ENCODE data around the gene GSTP1. TPM values are rescaled to one million over a fixed set of nuclear protein-coding genes. Genes with fewer than 3 reads are reported as not detected.
A peak's percentile ranks its signal among the peaks of the same experiment; 100 is the strongest.
"Not testable (repeated sequence)": the region's sequence is repeated elsewhere in the genome, so short reads cannot be mapped to it uniquely, and the experiment has no call there.

The GSTP1 gene
- total RNA-seq, 1 donor from 2014 or later, result 361 TPM

DNA sequence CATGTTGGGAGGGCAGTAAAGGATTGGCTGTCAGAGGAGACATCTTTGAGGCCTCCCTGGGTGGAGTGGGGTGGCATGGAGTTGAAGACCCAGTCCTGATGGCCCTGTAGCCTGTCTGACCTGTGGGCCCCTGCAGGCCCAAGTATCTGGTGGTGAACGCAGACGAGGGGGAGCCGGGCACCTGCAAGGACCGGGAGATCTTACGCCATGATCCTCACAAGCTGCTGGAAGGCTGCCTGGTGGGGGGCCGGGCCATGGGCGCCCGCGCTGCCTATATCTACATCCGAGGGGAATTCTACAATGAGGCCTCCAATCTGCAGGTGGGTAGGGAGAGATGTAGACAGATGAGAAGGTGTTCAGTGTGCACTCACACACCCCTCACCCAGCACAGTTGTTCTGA, 25.7 kb downstream of the GSTP1 start:
- ATAC-seq (ENCODE audit: poor library complexity), result no peak
- intact Hi-C loops (cut with DNase I), result no loop called here
- DNase-seq, result no peak

DNA sequence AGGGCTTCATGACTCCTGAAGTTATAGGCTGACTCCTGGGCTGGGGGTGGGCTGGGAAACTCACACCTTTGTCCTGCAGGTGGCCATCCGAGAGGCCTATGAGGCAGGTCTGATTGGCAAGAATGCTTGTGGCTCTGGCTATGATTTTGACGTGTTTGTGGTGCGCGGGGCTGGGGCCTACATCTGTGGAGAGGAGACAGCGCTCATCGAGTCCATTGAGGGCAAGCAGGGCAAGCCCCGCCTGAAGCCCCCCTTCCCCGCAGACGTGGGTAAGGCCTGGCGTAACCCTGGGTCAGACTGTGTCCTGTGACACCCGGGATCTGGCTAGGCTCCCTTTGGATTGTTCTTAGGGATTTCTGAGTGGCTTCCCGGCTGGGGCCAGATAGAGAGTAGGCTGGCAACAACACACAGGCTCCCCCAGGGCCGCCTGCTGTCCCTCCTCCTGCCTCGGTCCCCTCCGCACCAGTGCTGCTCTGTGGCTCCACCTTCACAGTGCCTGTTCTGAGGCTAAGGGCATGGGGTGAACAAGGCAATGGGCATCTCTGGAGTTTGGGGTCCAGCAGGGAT, 26.8 kb downstream of the GSTP1 start:
- ATAC-seq (ENCODE audit: poor library complexity), result no peak
- intact Hi-C loops (cut with DNase I), result no loop called here
- DNase-seq, result no peak

DNA sequence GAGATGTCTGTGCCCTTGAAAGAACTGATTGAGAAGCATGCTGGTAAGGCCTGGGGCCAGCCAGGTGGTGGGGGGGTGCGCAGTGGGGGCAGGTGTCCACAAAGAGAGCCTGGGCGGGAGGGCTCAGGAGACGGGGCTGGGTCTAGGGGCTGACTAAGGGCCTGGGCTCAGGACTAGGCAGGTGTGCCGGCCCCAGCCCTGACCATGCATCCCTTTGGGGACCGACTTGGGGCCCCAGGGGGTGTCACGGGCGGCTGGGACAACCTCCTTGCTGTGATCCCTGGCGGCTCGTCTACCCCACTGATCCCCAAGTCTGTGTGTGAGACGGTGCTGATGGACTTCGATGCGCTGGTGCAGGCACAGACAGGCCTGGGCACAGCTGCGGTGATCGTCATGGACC, 27.6 kb downstream of the GSTP1 start:
- DNase-seq, result no peak
- ATAC-seq (ENCODE audit: poor library complexity), result no peak
- intact Hi-C loops (cut with DNase I), result no loop called here

DNA sequence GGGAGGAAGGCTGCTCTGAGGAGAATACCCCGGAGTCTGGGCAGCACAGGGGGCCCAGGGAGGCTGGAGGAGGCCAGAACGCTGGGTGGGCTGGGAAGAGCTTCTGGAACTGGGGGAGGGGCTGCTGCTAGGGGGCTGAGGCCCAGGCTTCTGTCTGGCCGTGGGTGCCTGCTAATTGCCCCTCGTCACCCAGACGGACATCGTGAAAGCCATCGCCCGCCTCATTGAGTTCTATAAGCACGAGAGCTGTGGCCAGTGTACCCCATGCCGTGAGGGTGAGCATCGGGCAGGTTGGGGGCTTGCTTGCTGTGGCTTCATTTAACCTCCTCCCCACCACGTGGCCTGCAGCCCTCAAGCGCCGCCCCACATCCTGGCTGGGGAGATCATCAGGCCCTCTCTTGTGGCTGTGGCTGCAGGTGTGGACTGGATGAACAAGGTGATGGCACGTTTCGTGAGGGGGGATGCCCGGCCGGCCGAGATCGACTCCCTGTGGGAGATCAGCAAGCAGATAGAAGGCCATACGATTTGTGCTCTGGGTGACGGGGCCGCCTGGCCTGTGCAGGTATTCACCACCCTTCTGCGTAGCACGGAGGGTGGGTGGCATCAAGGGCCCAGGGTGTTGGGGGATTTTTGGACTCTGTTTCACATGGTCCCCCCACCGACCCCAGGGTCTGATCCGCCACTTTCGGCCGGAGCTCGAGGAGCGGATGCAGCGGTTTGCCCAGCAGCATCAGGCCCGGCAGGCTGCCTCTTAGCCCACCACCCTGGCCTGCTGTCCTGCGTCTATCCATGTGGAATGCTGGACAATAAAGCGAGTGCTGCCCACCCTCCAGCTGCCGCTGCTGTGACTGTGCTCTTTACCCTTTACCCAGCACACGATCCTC, 28.3 kb downstream of the GSTP1 start:
- intact Hi-C loops (cut with DNase I), result no loop called here
- no peak for DNase-seq
- ATAC-seq (ENCODE audit: poor library complexity), result no peak

DNA sequence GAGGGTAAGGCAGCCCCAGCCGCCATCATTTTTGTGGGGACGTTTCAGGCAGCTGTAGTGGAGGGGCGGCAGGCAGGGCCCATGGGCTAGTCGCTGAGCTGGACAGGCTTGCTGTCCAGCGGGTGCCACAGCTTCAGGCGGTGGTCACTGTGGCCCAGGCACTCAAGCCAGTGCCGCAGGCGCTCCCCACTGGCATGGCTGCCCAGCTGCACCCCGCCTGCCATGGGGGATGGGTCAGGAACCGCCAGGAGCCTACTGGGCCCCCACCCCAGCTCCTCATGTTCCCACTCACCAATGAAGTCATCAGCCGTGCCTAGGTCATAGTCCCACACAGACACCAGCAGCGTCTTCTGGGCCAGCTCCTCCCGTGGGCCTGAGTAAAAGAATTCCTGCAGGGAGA, 29.1 kb downstream of the GSTP1 start:
- intact Hi-C loops (cut with DNase I), result no loop called here
- DNase-seq, result no peak
- ATAC-seq (ENCODE audit: poor library complexity), result no peak

DNA sequence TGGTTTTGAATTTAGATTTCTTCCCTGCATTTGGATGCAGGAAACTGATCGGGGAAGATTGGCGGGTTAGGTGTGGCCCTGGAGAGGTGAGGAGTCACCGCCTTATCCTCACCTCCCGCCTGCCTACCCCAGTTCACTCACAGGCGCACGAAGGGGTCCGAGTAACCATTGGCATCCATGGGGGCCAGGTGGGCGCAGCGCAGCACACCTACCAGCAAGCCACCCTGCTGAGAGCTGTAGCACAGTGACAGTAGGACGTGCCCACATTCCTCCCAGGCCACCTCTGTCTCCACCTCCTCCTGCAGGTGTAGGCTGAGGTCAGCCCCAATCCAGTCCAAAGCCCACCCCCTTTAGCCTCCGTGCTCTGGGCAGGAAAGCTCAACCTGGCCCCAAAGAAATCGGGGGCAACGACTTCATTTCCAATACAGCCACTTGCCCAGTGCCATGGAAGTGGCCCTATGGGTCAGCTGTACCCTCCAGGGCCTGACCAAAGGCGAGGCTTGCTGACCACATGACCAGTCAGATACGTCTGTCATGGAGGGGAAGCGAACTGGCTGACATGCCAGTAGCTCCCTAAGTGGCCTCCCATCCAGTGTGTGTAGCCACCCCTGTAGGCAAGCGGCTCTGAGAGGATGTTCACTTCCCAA, 29.8 kb downstream of the GSTP1 start:
- intact Hi-C loops (cut with DNase I), result no loop called here
- no peak for ATAC-seq (ENCODE audit: poor library complexity)
- no peak for DNase-seq

DNA sequence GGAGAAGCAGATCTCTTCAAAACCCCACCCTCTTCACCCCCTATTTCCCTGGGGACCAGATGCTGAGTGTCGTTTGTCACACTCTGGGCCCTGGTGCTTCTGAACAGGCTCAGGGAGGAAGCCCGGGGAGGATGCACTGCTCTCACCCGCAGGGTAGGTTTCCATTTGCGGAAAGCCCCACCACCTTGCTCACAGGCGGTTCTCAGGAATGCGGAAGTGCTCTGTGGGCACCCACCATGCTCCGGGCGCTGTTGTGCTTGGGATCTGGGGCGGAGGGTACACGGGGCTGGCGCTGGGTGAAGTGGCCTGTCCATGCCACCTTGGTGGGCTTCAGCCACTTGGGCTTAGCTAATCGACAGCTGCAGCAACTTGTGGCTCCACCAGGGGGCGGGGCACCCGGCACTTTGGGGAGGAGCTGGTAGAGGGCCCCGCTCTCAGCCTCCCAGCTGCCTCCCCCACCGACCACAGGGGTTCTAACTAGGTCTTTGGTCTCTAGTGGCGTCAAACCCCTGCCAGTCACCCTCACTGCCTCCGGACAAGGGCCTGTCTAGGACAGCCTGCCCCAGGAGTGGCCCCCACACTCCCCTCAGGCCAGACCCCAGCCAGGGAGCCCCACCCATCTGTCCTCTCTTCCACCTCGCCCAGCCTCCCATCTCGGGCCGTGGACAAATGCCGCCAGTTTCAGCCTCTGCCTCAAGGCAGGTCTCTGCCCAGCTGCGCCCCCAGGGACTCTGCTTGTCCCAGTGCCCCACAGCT, 30.5 kb downstream of the GSTP1 start:
- ATAC-seq (ENCODE audit: poor library complexity) (peak; percentile 47), DNase-seq (peak; percentile 80)
- intact Hi-C loops (cut with DNase I), result no loop called here

DNA sequence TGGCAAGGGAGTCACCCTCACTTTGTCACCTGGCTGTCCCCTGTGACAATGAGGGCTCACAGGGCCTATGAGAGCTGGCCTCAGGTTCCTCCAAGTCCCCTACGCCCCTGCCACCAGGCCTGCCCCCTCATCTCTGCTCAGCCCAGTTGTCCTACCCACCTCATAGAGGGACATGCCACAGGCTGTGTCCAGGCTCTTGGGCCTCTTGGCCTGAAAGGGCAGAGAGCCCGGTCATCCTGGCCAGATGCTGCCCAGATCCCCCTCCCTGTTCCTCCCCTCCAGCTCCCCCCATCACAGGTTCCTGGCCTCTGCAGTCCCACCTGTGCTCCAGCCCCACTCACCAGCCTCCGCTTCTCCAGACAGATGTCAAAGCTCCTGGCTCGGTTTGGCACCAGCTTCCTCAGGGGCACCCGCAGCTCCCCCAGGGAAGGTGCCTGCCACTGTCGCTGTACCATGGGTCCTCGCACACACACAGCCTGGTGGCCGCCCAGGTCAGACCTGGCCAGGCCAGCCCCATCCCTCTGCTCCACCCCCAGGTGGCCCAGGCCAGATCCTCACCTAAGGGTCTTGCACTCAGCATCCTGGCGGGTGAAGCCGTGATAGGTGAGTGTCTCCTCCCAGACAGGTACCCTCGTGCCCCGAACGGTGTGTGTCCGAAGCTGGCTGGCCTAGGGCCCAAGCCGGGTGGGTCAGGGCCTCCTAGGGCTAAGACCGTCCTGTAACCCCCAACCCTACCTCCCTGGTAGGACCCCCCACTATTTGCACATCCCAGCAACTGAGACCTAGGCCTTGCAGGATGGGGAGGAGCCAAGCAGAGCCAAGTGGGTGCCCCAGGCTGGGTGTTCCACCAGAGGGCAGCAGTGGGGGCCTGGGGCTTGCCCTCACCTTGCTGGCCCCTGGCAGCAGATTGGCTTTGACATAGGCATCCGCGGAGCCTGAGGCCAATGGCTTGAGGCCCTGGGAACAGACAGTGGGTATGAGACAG, 31.4 kb downstream of the GSTP1 start:
- ATAC-seq (ENCODE audit: poor library complexity) (peak; percentile 47), DNase-seq (peak; percentile 37)
- intact Hi-C loops (cut with DNase I), result no loop called here

DNA sequence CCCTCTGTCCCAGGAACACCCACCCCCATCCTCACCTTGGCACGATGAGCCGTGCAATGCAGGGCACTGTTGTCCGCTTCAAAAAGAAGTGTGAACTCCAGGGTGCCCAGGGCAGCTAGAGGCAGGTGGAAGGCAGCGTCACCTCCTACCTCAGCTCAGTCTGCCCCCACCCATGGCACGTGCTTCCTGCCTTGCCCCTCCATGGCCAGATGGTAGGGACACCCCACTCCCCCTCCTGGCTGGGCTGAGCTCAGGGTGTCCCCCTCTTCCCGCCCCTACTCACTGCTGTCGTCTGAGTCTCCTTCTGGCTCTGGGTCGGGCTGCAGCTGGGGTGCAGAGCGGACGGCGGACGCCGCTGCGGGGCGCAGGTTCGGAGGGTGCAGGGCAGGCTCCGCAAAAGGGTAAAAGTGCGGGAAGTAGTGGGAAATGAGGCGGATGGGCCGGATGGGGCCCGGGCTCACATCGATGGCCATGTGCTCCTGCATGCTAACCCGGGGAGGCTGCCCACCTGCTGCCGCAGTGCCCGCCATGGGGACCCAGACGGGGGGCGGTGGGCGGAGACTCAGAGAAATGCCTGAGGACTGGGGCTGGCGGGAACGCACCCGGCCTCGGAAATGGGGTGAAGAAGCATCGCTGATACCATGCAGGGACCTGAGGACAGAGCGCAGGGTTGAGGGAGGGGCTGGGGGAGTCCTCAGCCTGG, 32.3 kb downstream of the GSTP1 start:
- ATAC-seq (ENCODE audit: poor library complexity) (peak; percentile 5), DNase-seq (peak; percentile 35)
- intact Hi-C loops (cut with DNase I), result no loop called here

DNA sequence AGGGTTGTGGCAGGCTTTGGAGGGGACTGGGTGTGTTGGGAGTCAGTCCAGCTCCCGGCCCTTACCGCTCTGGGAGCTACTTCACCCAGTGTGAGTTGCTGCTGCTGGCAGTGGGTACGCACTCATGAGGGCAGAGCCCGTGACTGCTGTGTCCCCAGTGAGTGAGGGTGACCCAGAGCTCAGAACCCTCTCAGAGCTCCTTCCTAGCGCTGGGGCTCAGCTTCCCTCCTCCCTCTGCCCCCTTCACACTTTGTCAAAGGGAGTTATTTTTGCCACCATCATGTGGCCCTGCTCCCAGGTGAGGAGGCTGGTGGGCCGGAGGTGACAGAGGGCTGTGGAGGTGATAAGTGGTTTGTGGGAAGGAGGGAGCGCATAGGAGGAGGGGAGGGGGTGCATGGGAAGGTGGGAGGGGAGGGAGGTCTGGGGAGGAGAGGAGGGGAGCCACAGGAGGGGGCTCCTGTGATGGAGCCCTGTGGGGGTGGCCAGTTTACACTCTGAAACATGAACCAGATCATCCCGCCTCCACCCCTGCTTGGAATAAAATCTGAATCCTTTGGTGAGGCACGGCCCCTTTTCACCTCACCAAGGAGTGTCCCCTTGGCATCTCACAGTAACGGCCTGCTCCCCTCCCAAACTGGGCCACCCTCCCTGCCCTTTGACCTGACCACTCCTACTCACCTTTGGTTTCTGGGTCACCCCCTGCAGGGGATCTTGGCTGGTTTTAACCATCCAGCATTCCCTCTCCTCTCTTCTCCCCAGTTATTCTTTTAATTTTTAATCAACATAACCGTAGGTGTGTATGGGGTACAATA, 33.0 kb downstream of the GSTP1 start:
- DNase-seq (peak; percentile 46), ATAC-seq (ENCODE audit: poor library complexity) (peak; percentile 47)
- intact Hi-C loops (cut with DNase I), result no loop called here

DNA sequence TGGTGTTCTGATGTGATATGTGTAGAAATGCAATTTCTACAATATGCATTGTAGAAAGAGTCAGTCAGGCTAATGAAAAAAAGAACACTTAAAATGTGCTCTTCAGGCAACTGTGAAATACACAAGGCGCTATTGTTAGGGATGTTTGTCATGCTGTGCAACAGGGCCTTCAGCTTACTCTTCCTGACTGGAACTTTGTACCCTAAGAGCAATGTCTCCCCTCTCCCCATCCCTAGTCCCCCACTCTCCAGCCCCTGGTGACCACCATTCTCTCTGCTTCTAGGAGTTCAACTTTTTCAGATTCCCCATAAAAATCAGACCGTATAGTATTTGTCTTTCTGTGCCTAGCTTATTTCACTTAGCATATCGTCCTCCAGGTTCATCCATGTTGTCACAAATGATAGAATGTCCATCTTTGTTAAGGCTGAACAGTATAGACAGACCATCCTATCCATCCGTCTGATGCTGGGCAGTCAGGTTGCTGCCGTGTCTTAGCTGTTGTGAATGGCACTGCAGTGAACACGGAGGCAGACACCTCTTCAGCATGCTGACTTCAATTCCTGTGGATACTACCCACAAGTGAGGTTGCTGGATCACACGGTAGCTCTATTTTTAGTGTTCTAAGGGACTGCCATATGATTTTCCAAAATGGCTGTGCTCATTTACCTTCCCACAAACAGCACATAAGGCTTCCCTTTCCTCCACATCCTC, 33.8 kb downstream of the GSTP1 start:
- DNase-seq (no peak), ATAC-seq (ENCODE audit: poor library complexity) (peak; percentile 24)
- intact Hi-C loops (cut with DNase I), result no loop called here

DNA sequence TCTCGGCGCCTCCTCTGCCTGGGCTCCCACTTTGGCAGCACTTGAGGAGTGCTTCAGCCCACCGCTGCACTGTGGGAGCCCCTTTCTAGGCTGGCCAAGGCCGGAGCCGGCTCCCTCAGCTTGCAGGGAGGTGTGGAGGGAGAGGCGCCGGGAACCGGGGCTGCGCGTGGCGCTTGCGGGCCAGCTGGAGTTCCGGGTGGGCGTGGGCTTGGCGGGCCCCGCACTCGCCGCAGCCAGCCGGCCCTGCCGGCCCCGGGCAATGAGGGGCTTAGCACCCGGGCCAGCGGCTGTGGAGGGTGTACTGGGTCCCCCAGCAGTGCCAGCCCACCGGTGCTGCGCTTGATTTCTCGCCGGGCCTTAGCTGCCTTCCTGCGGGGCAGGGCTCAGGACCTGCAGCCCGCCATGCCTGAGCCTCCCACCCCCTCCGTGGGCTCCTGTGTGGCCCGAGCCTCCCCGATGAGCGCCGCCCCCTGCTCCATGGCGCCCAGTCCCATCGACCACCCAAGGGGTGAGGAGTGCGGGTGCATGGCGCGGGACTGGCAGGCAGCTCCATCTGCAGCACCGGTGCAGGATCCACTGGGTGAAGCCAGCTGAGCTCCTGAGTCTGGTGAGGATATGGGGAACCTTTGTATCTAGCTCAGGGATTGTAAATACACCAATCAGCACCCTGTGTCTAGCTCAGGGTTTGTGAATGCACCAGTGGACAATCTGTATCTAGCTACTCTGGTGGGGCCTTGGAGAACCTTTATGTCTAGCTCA, 35.5 kb downstream of the GSTP1 start:
- intact Hi-C loops (cut with DNase I); ATAC-seq (ENCODE audit: poor library complexity); DNase-seq: not testable (repeated sequence)

DNA sequence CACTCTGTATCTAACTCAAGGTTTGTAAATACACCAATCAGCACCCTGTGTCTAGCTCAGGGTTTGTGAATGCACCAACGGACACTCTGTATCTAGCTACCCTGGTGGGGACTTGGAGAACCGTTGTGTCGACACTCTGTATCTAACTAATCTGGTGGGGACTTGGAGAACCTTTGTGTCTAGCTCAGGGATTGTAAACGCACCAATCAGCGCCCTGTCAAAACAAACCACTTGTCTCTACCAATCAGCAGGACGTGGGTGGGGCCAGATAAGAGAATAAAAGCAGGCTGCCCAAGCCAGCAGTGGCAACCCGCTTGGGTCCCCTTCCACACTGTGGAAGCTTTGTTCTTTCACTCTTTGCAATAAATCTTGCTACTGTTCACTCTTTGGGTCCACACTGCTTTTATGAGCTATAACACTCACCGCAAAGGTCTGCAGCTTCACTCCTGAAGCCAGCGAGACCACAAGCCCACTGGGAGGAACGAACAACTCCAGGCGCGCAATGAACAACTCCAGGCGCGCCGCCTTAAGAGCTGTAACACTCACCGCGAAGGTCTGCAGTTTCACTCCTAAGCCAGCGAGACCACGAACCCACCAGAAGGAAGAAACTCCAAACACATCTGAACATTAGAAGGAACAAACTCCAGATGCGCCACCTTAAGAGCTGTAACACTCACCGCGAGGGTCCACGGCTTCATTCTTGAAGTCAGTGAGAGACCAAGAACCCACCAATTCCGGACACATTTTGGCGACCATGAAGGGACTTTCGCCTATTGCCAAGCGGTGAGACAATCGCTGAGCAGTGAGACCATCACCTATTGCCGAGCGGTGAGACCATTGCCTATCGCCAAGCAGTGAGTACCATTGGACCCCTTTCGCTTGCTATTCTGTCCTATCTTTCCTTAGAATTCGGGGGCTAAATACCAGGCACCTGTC, 36.3 kb downstream of the GSTP1 start:
- intact Hi-C loops (cut with DNase I); DNase-seq; ATAC-seq (ENCODE audit: poor library complexity): not testable (repeated sequence)

DNA sequence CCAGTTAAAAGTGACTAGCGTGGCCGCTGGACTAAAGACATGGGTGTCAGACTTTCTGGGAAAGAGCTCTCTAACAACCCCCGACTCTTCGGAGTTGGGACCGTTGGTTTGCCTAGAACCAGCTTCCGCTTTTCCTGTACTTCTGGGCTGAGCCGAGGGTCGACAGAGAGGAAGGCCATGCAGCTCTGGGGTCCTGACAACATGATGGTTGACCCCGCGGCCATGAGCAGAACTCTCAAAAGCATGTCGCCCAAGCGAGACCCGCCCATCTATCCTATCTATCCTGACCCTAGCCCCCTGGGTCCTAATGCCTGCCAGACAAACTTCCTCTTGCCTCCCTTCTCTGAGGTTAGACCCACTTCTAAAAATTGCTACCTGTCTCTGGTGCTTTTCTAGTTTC, 37.0 kb downstream of the GSTP1 start:
- DNase-seq; intact Hi-C loops (cut with DNase I); ATAC-seq (ENCODE audit: poor library complexity): not testable (repeated sequence)

All from Right ventricle myocardium superior (tissue), 1 donor.